Stomach (tissue), 4 donors: ENCODE measurements around the gene ATP6V0D1.

Experiments
- EP300 ChIP-seq: sonication (generic); formaldehyde crosslinking; IDR thresholded peaks from one replicate; pipeline ENCODE4 v1.6.1; 2017; ENCODE audit warnings: antibody characterized with exemption
- POLR2A ChIP-seq, 4 donors: fragments of 450-650 bp; IDR thresholded peaks; one replicate each; pipeline ENCODE4 v1.6.1; 2016; ENCODE audit warnings: antibody characterized with exemption in 4 of 4, control low read depth in 2 of 4, mild to moderate bottlenecking in 1 of 4, moderate library complexity in 1 of 4
- TF ChIP-seq, protein P1 (sequence below), 7 experiments: fragments of 450-650 bp in 4 of 7; fragments of 200-600 bp in 3 of 7; sonication (generic) in 3 of 7; IDR thresholded peaks; one replicate each; pipeline ENCODE4 v1.5.1; 2016 to 2019; ENCODE audit warnings: antibody characterized with exemption in 7 of 7, control low read depth in 2 of 7, mild to moderate bottlenecking in 1 of 7

DNA sequence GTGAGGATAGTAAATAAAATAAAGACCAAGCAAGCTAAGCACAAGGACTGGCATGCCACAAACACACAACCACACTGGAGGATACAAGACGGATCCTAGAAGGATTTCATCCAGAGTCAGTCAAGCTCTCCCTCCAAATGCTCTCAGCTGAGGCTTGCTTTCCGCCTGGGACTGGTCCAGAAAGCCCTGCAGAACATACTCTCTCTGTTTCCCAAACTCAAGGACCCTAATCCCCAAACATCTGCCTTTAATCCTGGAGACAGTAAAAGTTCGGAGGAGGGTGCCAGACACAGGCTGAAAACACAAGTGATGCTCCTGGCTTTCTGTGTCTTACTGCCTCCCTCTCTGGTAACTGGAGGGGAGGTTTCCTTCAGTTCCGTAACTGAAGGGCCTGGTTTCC, 55.4 kb downstream of the ATP6V0D1 start:
- TF ChIP-seq EP300, result no peak
- TF ChIP-seq, protein P1, sequence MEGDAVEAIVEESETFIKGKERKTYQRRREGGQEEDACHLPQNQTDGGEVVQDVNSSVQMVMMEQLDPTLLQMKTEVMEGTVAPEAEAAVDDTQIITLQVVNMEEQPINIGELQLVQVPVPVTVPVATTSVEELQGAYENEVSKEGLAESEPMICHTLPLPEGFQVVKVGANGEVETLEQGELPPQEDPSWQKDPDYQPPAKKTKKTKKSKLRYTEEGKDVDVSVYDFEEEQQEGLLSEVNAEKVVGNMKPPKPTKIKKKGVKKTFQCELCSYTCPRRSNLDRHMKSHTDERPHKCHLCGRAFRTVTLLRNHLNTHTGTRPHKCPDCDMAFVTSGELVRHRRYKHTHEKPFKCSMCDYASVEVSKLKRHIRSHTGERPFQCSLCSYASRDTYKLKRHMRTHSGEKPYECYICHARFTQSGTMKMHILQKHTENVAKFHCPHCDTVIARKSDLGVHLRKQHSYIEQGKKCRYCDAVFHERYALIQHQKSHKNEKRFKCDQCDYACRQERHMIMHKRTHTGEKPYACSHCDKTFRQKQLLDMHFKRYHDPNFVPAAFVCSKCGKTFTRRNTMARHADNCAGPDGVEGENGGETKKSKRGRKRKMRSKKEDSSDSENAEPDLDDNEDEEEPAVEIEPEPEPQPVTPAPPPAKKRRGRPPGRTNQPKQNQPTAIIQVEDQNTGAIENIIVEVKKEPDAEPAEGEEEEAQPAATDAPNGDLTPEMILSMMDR (IDR thresholded peaks at IDR 0.05), result no peak
- TF ChIP-seq POLR2A (IDR thresholded peaks at IDR 0.05), result no peak
